ENCODE data around the gene BAAT. TPM values are rescaled to one million over a fixed set of nuclear protein-coding genes. Genes with fewer than 3 reads are reported as not detected.
"Not testable (repeated sequence)": the region's sequence is repeated elsewhere in the genome, so short reads cannot be mapped to it uniquely, and the experiment has no call there.

BAAT gene
- total RNA-seq: not detected

DNA sequence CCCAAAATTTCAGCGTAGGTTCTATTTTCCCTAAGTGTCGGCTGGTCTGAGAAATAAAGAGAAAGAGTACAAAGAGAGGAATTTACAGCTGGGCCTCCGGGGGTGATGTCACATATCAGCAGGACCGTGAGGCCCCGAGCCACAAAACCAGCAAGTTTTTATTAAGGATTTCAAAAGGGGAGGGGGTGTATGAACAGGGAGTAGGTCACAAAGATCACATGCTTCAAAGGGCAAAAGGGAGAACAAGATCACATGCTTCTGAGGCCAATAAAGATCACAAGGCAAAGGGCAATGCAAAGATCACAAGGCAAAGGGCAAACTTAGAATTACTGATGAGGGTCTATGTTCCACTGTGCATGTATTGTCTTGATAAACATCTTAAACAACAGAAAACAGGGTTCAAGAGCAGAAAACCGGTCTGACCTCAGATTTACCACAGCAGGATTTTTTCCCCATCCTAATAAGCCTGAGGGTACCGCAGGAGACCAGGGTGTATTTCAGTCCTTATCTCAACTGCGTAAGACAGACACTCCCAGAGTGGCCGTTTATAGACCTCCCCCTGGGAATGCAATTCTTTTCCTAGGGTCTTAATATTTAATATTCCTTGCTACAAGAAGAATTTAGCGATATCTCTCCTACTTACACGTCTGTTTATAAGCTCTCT, at the start of gene BAAT:
TSS of gene BAAT (minus strand) at position 134 of the 664 bp plus-strand sequence. CDS start 13,602 bp downstream, outside the sequence.
- not testable (repeated sequence) for ATAC-seq (ENCODE audit: low FRiP score); DNase-seq (ENCODE audit: low spot score)

DNA sequence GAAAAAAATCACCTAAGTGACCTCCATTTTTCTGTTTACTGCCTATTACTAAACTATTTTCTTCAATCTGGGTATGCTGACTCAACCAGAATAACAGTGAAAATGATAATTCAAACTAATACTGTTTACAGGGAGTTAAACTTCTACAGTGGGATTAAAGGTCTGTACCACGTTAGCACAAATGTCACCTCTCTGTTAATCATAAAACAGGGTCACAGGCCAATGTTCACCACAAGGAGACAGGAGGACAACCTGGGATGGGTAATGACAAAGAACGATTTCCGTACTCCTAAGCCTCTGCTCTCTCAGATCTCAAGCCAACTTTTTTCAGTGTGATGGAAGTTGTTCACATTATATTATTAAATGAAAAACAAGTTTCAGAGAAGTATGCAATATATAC, 48.4 kb upstream of the BAAT start:
- DNase-seq (ENCODE audit: low spot score): no peak
- ATAC-seq (ENCODE audit: low FRiP score): no peak
- TF ChIP-seq, protein P1, sequence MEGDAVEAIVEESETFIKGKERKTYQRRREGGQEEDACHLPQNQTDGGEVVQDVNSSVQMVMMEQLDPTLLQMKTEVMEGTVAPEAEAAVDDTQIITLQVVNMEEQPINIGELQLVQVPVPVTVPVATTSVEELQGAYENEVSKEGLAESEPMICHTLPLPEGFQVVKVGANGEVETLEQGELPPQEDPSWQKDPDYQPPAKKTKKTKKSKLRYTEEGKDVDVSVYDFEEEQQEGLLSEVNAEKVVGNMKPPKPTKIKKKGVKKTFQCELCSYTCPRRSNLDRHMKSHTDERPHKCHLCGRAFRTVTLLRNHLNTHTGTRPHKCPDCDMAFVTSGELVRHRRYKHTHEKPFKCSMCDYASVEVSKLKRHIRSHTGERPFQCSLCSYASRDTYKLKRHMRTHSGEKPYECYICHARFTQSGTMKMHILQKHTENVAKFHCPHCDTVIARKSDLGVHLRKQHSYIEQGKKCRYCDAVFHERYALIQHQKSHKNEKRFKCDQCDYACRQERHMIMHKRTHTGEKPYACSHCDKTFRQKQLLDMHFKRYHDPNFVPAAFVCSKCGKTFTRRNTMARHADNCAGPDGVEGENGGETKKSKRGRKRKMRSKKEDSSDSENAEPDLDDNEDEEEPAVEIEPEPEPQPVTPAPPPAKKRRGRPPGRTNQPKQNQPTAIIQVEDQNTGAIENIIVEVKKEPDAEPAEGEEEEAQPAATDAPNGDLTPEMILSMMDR (IDR thresholded peaks at IDR 0.05): no peak

DNA sequence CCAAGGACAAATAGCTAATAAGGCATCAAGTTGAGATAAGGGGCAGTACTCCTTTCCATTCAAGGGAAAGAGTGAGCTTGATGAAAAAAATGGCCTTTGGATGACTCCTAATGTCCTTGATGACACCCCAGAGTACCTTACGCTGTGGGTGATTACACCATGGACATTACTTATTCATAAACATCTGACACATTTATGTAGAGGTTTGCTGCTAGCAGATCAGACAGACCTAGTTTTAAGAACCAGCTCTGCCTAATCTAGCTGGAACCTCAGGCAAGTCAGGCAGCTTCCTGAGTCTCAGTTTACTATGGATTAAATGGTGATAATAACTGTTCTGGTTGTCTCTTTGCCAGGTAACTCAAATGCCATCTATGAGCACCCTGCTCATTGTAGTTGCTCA, 47.9 kb upstream of the BAAT start:
- TF ChIP-seq, protein P1 (IDR thresholded peaks at IDR 0.05): no peak
- DNase-seq (ENCODE audit: low spot score) (no peak), ATAC-seq (ENCODE audit: low FRiP score) (no peak)

DNA sequence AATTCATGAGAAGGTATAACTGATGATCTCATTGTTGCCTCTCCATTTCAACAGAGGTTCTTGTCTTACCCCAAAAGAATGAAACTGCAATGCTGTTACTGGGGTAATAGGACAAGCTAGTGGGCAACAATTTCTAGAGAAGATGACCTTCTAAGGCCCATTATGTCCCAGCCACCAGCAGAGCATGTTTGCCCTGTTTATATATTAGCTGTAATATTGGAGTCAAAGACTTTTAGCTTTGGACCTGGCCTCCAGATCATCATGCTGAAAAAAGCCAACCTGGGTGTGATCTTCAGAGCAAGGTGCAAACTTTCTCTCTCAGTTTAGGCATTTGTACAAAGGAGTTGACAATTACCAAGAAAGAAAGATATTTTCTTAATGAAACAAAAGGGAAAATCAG, 47.4 kb upstream of the BAAT start:
- TF ChIP-seq, protein P1 (IDR thresholded peaks at IDR 0.05): no peak
- ATAC-seq (ENCODE audit: low FRiP score) (no peak), DNase-seq (ENCODE audit: low spot score) (no peak)

DNA sequence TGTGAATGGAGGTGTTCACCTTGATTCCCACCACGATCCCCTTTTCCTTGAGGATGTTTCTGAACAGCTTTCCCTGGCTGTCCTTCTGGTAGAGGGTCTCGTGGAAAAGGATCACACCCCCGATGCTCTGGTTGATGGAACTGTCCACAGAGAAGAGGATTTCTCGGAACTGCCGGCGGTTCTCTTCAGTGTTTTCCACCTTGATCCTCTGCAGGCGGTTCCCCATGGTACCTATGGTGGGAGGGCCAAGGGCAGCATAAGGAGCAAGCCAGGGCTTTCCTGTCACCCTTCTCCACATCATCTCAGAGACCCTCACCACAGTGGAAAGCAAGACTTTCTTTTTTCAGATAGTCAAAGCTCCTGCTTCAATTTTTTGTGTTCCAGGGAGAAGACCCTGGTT, 44.9 kb upstream of the BAAT start:
- TF ChIP-seq, protein P1 (IDR thresholded peaks at IDR 0.05): no peak
- DNase-seq (ENCODE audit: low spot score): no peak
- no peak for ATAC-seq (ENCODE audit: low FRiP score)

DNA sequence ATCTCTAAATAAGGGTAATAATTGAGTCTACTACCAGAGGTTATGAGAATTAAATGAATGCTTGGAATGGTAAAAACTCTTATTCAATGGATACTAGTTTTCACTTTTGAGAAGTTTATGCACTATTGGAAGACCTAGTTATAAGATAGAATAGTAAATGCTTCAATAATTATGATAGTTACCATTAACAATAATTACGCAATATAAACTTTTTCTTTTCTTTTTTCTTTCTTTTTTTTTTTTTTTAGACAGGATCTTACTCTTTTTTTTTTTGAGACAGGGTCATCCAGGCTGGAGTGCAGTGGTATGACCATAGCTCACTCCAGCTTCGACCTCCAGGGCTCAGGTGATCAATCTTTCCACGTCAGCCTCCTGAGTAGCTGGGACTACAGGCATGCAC, 44.1 kb upstream of the BAAT start:
- no peak for ATAC-seq (ENCODE audit: low FRiP score)
- DNase-seq (ENCODE audit: low spot score): no peak
- TF ChIP-seq, protein P1 (IDR thresholded peaks at IDR 0.05): no peak

DNA sequence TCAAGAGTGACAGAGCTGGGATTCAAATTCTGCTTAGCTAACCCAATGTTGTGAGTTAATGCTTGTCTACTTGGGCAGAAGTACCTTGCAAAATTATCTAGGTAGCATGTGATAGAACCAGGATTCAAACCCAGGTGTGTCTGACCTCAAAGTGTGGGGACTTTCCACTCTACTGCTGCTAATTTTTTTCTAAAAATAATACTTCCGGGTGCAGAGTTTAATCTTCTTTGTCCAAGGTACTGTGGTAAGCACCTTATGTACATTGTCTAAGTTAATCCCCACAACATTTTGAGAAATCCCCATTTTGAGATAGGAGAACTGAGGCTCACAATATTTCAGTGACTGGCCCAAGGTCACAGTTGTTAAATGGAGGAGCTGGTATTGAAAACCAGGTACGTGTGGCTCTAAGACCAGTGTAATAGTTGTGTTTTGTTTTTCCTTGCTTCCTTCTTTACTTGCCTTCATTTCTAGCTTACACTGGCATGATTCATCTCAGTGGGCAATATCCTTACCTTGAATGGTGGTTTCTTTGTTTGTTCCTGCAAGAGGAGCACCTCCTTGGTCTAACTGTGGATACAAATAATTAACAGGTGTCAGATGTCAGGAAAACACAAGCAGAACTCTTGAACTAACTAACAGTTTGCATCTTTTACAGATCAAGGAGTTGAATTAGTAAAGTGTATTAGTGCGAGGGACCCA, 43.3 kb upstream of the BAAT start:
- DNase-seq (ENCODE audit: low spot score) (no peak), ATAC-seq (ENCODE audit: low FRiP score) (no peak)
- TF ChIP-seq, protein P1 (IDR thresholded peaks at IDR 0.05): no peak

Measured in omental fat pad (tissue), 4 donors.